Mammary epithelial cell (primary cell): ENCODE data around the gene SFMBT2.

Experiments
- CTCF ChIP-seq, 2 donors: IDR thresholded peaks in 1 of 2; conservative IDR thresholded peaks in 1 of 2; 2 replicates each; pipeline ENCODE4 v1.5.1; 2011 to 2012; ENCODE audit warnings: inconsistent platforms in 2 of 2, low read length in 2 of 2, mild to moderate bottlenecking in 2 of 2, control low read depth in 1 of 2, low read depth in 1 of 2; ENCODE audit not compliant: insufficient read depth in 1 of 2; ENCODE audit errors: extremely low read depth in 1 of 2
- EZH2 ChIP-seq: IDR thresholded peaks from 2 replicates; pipeline ENCODE4 v1.6.1; 2012; ENCODE audit warnings: low read length, inconsistent platforms, borderline replicate concordance

DNA sequence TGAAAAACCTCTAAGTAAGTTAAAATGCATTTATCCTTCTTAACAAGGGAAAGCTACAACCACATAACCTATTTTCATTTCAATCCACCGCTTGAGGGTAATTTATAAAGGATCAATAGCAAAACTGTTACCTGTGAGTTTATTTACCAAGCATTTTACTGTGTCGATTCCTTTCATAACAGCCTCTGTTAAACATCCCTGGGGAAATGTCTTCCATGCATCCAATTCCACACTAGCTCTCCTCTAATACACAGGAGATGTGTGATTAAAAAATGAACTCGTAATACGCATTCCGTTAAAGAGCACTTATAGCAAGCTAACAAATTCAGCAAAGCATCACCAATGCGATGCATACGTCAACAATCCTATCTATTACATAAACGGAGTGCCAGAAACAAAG is 185.7 kb downstream of the SFMBT2 start:
- TF ChIP-seq CTCF (conservative IDR thresholded peaks at IDR 0.05 in 1 of 2, IDR thresholded peaks at IDR 0.05 in 1 of 2; ENCODE audit: extremely low read depth in 1 of 2, insufficient read depth in 1 of 2, low read depth in 1 of 2, low read length in 2 of 2) (no peak), EZH2 (no peak)
